ENCODE results near the gene HNRNPUL2. TPM values are rescaled to one million over a fixed set of nuclear protein-coding genes. Genes with fewer than 3 reads are reported as not detected.

Gene HNRNPUL2
- total RNA-seq, result 6.6 and 6.9 TPM in 2 replicates

DNA sequence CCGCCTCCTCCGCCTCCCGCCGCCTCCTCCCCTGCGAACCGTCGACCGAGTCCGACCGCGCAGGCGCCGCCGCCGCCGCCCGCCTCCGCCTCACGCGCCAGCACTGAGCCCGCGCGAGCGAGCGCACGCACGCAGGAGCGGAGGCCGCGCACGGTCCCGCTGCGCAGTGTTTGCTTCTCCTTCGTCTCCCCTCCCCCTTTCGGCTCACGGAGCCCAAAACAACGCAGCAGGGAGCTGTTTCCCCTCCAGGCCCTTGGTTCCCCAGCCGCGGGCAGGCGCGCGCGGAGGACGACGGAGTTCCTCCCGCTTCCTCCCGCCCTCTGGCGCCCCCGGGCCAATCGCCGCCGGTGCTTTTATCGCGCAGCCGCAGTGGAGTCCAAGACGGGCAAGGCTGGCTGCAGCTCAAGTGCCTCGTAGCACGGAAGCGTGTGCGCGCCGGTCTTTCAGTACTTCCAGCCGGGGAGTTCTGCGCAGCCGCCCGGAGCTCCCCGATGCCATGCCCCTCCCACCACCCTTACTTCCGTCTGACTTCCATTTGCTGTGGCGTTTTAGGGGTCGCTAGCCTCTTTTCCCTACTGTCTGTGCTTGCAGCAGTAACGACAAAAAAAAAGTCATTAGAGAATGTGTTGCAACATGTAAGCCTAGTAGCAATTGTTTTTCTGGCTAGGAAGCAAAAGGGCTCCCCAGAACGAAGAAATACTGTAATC is at the start of gene HNRNPUL2:
TSS of gene HNRNPUL2 (minus strand) at position 293 of the 707 bp plus-strand sequence. CDS start 301 bp downstream, outside the sequence.

DNA sequence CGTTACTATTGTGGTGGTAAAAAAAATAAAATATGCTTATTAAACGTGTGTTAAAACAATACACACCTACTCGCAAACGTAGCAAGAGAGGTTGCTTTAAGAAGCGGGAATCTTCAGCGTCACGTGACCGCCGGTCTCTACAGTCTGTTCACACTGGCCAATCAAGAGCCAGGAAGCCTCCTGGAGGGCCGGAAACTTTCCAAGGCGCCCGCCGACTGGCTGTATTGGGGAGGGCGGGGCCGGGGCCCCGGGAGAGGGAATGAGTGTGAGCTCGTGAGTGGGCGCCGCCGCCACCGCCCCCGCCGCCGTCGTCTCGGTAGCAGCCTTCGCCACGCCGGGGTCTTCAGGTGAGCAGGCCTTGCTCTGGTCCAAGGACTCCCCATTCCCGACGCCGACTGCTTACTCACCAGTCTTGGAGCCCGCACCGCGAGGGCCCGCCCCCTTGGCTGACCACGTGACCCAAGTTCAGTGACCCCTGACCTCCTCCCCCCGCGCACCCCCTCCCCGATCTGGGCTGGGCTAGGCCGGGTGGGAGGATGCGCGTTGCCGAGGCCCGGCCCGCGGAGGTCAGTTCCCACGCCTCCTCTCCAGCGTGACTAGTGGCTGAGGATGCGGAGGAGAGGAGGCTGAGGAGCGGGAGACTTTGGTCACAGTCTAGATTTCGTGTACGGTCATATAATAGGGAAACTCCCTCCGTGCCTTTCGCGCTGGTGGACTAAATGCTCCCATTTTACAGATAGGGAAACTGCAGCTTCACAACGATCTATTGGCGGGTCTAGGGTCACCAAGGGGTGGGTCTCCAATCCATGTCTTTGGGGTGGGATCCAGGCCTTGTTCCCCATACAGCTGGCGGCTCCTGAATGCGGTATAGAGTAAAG is 44.1 kb upstream of the HNRNPUL2 start, which contains the start of gene TAF6L:
TSS of gene TAF6L (plus strand) at position 253 of the 878 bp plus-strand sequence. CDS start 4,388 bp downstream, outside the sequence.

DNA sequence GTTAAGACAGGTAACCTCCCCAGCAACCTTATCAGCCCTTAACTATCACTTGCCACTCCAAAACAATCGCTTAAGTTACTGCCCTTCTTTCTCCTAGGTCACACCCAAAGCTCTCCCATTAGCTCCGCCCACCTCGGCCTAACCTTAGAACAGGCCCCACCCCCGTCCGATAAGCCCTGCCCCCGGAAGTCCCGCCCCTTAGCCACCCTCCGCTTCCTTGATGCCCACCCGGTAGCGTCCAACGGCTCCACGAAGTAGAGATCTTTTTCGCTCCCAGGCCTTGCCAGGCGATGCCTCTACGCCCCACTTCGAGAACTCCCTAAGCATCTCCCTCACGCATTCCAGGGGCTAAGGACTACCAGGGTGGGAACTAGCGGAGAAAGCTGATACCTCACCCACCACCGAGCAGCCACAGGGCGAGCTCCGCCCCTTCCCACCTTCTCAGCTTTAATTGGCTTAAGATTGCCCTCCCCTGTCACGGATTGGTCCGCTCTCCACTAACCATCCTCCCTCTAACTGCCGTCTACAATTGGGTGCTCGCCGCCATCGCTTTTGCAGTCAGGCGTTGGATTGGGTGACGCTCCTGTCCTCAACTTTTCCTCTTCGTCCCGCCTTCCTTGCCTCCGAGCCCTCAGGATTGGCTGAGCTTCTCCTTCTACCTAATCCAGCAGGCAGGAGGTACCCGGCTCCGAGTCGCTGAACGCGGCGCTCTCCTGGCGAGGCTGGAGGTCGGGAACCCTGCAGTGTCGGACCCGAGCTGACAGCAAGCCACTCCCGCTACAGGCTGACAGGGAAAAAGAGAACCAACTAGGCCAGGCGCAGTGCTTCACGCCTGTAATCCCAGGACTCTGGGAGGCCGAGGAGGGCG is 26.7 kb upstream of the HNRNPUL2 start, which contains the start of gene ZBTB3:
TSS of gene ZBTB3 (minus strand) at position 425 of the 868 bp plus-strand sequence. CDS start 496 bp downstream, outside the sequence.

DNA sequence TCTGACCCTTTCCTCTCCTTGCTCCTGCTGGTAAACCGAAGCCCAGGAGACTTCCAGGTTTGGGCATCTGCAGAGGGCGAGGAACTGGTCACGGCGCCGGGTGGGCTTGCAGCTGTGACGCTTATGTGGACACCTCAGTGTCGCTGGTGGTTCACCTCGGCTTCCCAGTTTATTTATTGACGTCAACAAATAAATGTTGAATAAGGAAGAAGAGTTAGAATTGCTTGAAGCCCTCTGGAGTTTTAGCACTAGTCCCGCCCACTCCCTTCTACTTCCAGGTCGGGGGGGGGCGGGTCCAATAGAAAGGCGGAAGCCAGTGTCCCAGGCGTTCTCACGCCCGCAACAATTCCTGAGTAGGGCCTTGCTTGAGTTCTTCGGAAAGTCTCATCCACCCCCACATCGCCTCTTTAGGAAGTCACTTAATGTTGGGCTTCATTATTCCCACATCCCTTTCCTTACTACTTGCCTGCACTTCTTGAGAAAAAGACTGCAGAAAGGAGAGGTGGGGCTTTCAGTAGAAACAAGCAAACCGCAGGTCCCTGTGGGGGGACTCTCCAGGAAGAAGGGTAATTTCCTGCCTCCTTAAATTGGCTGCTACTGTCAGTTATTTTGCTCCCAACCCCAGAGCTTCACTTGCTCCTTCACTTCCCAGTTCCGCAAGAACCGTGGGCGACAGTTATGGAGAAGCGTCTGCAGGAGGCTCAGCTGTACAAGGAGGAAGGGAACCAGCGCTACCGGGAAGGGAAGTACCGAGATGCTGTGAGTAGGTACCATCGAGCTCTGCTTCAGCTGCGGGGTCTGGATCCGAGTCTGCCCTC is 1.1 kb upstream of the HNRNPUL2 start, which contains the start of gene TTC9C:
TSS of gene TTC9C (plus strand) at position 316 of the 818 bp plus-strand sequence. CDS start at position 679, 363 bp downstream.

DNA sequence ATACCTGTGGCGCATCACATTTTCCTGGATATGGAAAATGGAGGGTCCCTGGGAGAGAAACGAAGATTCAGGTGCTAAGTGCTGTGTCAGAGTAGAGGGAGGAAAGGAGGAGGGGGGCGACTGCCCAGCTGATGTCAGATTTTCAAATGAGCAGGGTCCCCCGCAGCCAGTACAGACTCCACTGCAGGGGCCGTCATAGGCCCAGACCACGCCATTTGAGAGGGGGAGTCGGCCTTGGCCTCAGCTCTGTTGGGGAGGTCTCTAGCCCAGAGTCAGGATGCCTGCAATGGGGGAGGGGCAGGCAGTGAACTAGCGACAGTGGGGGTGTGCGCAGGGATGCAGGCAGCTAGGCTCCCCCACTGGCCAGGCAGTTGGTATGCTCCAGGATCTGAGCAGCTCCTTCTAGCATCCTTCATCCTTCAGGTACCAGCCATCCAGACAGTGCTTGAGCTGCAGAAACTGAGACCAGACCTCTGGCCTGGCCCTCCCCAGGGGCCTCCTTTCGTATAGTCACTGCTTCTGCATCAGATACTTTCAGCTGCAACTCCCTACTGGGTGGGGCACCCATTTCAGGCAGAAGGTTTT is 19.9 kb downstream of the HNRNPUL2 start, which contains the start of the genes BSCL2 and GNG3:
TSS of gene BSCL2 (minus strand) at position 148 of the 585 bp plus-strand sequence. CDS start 229 bp downstream, outside the sequence.
TSS of gene GNG3 (plus strand) at position 400 of the 585 bp plus-strand sequence. CDS start 620 bp downstream, outside the sequence.

DNA sequence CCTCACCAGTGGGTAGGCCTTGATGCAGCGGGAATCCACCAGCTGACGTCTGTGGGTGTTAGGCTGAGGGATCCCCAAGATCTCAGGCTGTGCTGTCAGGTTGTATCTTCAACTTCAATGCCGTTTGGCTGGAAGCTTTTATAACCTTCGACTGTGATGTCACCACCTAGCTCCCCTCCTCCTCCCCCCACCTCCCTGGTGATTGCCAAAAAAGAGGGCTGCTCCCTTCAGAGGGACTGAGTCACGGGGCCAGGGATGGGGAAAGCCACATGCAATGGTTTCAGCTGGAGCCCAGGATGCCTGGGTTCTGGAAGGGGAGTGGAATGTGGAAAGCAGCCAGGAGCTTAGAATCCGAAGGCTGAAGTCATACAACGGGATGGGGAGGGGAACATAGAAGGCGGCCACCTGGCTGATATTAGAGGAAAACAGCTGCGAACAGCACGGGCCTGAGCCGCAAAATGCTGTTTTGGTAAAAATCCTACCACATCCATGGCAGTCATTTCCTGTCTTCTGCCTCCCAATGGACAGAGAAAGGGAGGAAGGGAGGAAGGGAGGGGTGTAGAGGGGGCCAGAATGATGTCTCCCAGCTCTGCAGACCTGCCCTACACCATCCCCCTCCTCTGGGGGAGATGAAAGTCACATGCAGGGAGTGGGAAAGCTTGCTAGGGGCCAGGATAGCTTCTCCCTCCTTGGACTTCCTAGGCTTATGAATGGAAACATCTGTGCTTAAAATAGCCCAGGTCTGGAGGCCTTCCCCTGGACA is 37.7 kb downstream of the HNRNPUL2 start, which contains the start of gene LRRN4CL:
TSS of gene LRRN4CL (minus strand) at position 110 of the 763 bp plus-strand sequence. CDS start 1,022 bp downstream, outside the sequence.

DNA sequence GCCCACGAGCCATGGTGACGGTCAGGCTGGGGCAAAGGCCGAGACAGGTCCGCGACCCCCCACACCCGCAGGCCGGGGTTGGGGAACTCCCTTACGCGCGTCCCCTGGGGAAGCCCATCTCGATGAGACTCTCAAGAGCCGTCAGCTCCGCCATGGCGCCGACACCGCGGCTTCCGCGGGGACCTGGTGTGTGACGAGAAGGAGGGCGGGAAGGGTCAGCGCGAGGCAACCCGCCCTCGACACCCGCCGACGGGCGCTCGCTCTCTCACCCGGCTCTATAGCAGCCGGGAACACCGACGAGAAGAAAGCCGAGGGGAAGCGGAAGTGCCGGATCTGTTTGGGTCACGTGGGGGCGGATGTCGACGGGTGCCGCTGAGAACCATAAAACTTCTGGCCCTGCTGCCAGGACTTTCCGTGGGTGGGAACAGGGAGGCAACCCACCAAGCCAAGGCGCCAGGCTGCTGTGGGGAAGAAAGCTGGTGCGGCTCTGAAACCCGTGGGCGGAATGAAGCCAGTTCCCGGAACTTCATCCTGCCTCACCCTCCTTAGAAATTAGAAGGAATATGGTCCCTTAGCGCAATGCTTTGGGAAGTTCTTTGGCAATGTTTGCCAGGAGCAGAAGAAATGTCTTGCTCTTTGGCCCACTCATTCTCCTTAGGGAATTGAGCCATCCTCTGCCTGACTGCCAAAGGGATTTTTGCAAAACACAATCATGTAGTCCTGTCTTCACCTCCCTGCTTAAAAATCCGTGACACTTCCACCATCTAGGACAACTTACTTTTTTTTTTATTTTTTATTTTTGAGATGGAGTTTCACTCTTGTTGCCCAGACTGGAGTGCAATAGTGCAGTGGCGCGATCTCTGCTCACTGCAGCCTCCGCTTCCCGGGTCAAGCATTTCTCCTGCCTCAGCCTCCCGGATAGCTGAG is 48.2 kb downstream of the HNRNPUL2 start, which contains the start of gene UBXN1:
TSS of gene UBXN1 (minus strand) at position 304 of the 927 bp plus-strand sequence. CDS start at position 154, 150 bp downstream.

DNA sequence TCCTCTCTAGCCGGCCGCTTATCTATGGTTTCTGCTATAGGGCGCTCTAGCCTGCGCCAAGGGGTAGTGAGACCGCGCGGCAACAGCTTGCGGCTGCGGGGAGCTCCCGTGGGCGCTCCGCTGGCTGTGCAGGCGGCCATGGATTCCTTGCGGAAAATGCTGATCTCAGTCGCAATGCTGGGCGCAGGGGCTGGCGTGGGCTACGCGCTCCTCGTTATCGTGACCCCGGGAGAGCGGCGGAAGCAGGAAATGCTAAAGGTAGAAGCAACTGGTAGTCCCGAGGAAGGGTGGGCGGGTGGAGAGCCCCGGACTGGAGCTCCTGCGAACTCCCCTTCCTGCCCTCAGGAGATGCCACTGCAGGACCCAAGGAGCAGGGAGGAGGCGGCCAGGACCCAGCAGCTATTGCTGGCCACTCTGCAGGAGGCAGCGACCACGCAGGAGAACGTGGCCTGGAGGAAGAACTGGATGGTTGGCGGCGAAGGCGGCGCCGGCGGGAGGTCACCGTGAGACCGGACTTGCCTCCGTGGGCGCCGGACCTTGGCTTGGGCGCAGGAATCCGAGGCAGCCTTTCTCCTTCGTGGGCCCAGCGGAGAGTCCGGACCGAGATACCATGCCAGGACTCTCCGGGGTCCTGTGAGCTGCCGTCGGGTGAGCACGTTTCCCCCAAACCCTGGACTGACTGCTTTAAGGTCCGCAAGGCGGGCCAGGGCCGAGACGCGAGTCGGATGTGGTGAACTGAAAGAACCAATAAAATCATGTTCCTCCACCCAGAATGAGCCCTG is 55.5 kb downstream of the HNRNPUL2 start, which contains the start of the genes LBHD1 and UQCC3:
TSS of gene LBHD1 (minus strand) at position 660 of the 782 bp plus-strand sequence. CDS start 2,236 bp downstream, outside the sequence.
TSS of gene UQCC3 (plus strand) at position 66 of the 782 bp plus-strand sequence. CDS start at position 139, 73 bp downstream.

DNA sequence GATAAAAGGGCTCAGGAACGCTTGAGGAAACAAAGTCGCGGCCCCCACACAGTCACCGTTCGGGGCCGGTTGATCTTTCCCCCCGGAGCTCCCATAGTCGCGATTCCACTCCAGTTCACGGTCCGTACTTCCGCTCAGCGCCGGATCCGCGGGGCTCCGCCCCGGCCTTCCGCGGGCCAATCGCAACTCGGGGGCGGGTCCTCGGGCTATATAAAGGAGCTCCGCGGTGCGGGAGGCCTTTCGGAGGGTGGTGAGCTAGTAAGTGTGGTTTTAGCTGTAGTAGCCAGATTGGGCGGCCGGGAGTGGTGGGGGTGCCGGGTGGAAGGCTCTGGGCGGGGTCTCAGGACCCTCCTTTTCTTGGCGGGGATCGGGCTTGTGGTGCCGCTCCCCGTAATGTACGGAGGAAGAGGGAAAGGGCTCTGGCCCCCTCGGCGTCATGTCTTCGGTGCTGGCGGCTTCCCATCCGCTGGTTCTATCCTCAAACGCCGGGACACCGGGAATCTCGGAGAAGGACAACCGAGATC is 62.1 kb downstream of the HNRNPUL2 start, which contains the start of the genes C11orf98 and CSKMT:
TSS of gene C11orf98 (minus strand) at position 136 of the 524 bp plus-strand sequence. CDS start at position 95, 41 bp downstream.
TSS of gene CSKMT (plus strand) at position 238 of the 524 bp plus-strand sequence. CDS start 568 bp downstream, outside the sequence.

Other genes starting within 250 kb of the HNRNPUL2 start
- 251 and 358 TPM in 2 replicates for gene AHNAK, start 180.7 kb downstream of the HNRNPUL2 start, total RNA-seq
- gene EEF1G, start 153.6 kb downstream of the HNRNPUL2 start, total RNA-seq, result 2,051 and 2,264 TPM in 2 replicates
- gene TUT1, start 135.9 kb downstream of the HNRNPUL2 start, total RNA-seq, result 5.5 and 9.6 TPM in 2 replicates
- 81.7 and 109 TPM in 2 replicates for gene MTA2, start 125.6 kb downstream of the HNRNPUL2 start, total RNA-seq
- gene EML3, start 114.7 kb downstream of the HNRNPUL2 start, total RNA-seq, result 17.0 and 22.9 TPM in 2 replicates
- gene ROM1, start 114.2 kb downstream of the HNRNPUL2 start, total RNA-seq, result 2.8 and 14.1 TPM in 2 replicates
- gene B3GAT3, start 105.5 kb downstream of the HNRNPUL2 start, total RNA-seq, result 48.4 and 56.2 TPM in 2 replicates
- gene GANAB, start 80.8 kb downstream of the HNRNPUL2 start, total RNA-seq, result 263 and 291 TPM in 2 replicates
- 20.6 and 26.2 TPM in 2 replicates for gene INTS5, start 74.2 kb downstream of the HNRNPUL2 start, total RNA-seq
- gene C11orf98, start 62.2 kb downstream of the HNRNPUL2 start, total RNA-seq, result 47.0 and 88.6 TPM in 2 replicates
- gene CSKMT, start 62.1 kb downstream of the HNRNPUL2 start, total RNA-seq, result 2.9 and 20.2 TPM in 2 replicates
- gene UQCC3, start 55.8 kb downstream of the HNRNPUL2 start, total RNA-seq, result 8.6 and 10.5 TPM in 2 replicates
- gene LBHD1, start 55.2 kb downstream of the HNRNPUL2 start, total RNA-seq, result 6.9 and 11.0 TPM in 2 replicates
- gene UBXN1, start 48.4 kb downstream of the HNRNPUL2 start, total RNA-seq, result 97.7 and 109 TPM in 2 replicates
- gene LRRN4CL, start 37.9 kb downstream of the HNRNPUL2 start, total RNA-seq, result 5.8 and 6.6 TPM in 2 replicates
- 79.6 and 137 TPM in 2 replicates for gene BSCL2, start 20.0 kb downstream of the HNRNPUL2 start, total RNA-seq
- gene GNG3, start 19.8 kb downstream of the HNRNPUL2 start, total RNA-seq, result not detected in 2 replicates
- 27.1 and 44.5 TPM in 2 replicates for gene TTC9C, start 1.0 kb upstream of the HNRNPUL2 start, total RNA-seq
- gene ZBTB3, start 26.7 kb upstream of the HNRNPUL2 start, total RNA-seq, result 6.1 and 10.3 TPM in 2 replicates
- 96.1 and 114 TPM in 2 replicates for gene POLR2G, start 34.1 kb upstream of the HNRNPUL2 start, total RNA-seq
- gene TAF6L, start 43.9 kb upstream of the HNRNPUL2 start, total RNA-seq, result 11.8 and 18.6 TPM in 2 replicates
- gene TMEM179B, start 59.9 kb upstream of the HNRNPUL2 start, total RNA-seq, result 73.7 and 93.1 TPM in 2 replicates
- 40.9 and 43.8 TPM in 2 replicates for gene TMEM223, start 64.5 kb upstream of the HNRNPUL2 start, total RNA-seq
- 26.2 and 30.5 TPM in 2 replicates for gene NXF1, start 78.0 kb upstream of the HNRNPUL2 start, total RNA-seq
- 33.2 and 59.2 TPM in 2 replicates for gene STX5, start 104.6 kb upstream of the HNRNPUL2 start, total RNA-seq
- gene TEX54, start 105.4 kb upstream of the HNRNPUL2 start, total RNA-seq, result not detected in 2 replicates
- 39.7 and 57.4 TPM in 2 replicates for gene WDR74, start 112.1 kb upstream of the HNRNPUL2 start, total RNA-seq
- gene SLC3A2, start 153.4 kb upstream of the HNRNPUL2 start, total RNA-seq, result 216 and 237 TPM in 2 replicates
- not detected in 2 replicates for gene CHRM1, start 193.9 kb upstream of the HNRNPUL2 start, total RNA-seq